ENCODE measurements around the gene NDUFS8. TPM values are rescaled to one million over a fixed set of nuclear protein-coding genes. Genes with fewer than 3 reads are reported as not detected.

The NDUFS8 gene
- total and polyA plus RNA-seq, 2 of the 13 experiments (the other 11 are each of a cell fraction or from before 2014, with no cell fraction given), result 96.7 to 158 TPM

DNA sequence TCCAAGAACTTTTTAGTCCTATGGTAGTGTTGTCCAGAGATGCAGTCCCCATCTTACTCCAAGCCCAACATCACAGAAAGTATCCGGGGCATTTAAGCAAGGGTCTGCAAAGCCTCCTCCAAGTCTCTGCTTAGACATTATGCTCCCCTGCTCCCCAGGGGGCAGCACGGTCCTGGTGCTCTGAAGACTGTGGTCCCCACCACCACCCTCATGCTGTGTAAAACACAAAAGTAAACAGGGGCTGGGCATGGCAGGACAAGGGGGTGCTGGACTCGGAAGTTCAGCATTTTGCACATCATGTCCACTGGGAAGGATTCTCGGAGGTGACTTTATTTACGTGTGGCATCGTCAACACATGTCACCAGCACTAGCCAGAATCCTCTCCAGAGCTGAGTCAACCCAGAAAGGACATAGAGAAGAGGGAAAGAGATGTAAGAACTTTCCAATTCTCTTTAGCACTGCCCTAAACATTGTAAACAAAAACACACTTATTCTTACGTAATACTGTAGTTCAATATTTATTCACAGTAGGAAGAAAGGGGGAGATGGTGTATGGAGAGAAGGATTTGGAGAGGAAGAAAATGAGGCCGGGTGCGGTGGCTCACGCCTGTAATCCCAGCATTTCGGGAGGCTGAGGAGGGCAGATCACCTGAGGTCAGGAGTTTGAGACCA lies 46.0 kb downstream of the NDUFS8 start (continued):
- TF ChIP-seq, protein P1, sequence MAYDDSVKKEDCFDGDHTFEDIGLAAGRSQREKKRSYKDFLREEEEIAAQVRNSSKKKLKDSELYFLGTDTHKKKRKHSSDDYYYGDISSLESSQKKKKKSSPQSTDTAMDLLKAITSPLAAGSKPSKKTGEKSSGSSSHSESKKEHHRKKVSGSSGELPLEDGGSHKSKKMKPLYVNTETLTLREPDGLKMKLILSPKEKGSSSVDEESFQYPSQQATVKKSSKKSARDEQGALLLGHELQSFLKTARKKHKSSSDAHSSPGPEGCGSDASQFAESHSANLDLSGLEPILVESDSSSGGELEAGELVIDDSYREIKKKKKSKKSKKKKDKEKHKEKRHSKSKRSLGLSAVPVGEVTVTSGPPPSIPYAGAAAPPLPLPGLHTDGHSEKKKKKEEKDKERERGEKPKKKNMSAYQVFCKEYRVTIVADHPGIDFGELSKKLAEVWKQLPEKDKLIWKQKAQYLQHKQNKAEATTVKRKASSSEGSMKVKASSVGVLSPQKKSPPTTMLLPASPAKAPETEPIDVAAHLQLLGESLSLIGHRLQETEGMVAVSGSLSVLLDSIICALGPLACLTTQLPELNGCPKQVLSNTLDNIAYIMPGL (CRISPR knock-in tag; IDR thresholded peaks at IDR 0.05; ENCODE audit: borderline replicate concordance in 1 of 2, low read depth in 1 of 2), result 0 out of 4 replicates have a peak, but pooled peaks of 1 of the 2 experiments have one; percentile 22
- TF ChIP-seq FOXP1 (IDR thresholded peaks at IDR 0.05) (no peak), FOXP1 (CRISPR knock-in tag; IDR thresholded peaks at IDR 0.05) (peak; percentile 69), ZNF552 (CRISPR knock-in tag; IDR thresholded peaks at IDR 0.05; ENCODE audit: borderline replicate concordance) (no peak), XRCC5 (optimal IDR thresholded peaks at IDR 0.05; ENCODE audit: low read length) (peak; percentile 16), PATZ1 (CRISPR knock-in tag; IDR thresholded peaks at IDR 0.05) (peak; percentile 38; the same call in 1 of the 2 replicates), STAG1 (CRISPR knock-in tag; IDR thresholded peaks at IDR 0.05) (peak; percentile 80), ZKSCAN8 (CRISPR knock-in tag; IDR thresholded peaks at IDR 0.05; ENCODE audit: borderline replicate concordance) (no peak), SALL1 (CRISPR knock-in tag; IDR thresholded peaks at IDR 0.05) (peak; percentile 46; the same call in 1 of the 2 replicates), TAF1 (CRISPR knock-in tag; IDR thresholded peaks at IDR 0.05) (no peak), HNF1B (CRISPR knock-in tag; IDR thresholded peaks at IDR 0.05) (0 out of 2 replicates have a peak, but pooled peaks have one; percentile 22), PHF5A (CRISPR knock-in tag; IDR thresholded peaks at IDR 0.05; ENCODE audit: low read depth, unreplicated experiment) (no peak), ZNF501 (CRISPR knock-in tag; IDR thresholded peaks at IDR 0.05) (0 out of 2 replicates have a peak, but pooled peaks have one; percentile 52), ZNF878 (CRISPR knock-in tag; IDR thresholded peaks at IDR 0.05) (0 out of 2 replicates have a peak, but pooled peaks have one; percentile 28), U2AF1 (optimal IDR thresholded peaks at IDR 0.05; ENCODE audit: low read depth, low read length) (no peak), MED1 (CRISPR knock-in tag; IDR thresholded peaks at IDR 0.05) (peak; percentile 32; the same call in 1 of the 2 replicates), KLF16 (CRISPR knock-in tag; IDR thresholded peaks at IDR 0.05) (peak in 1 of 2 experiments; percentile 41; a peak in 1 of 4 replicates), ZNF589 (CRISPR knock-in tag; conservative IDR thresholded peaks at IDR 0.05) (no peak), NONO (IDR thresholded peaks at IDR 0.05) (no peak), NONO (CRISPR knock-in tag; conservative IDR thresholded peaks at IDR 0.05) (0 out of 2 replicates have a peak, but pooled peaks have one; percentile 30)
- TF ChIP-seq, protein P2, sequence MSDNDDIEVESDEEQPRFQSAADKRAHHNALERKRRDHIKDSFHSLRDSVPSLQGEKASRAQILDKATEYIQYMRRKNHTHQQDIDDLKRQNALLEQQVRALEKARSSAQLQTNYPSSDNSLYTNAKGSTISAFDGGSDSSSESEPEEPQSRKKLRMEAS (IDR thresholded peaks at IDR 0.05), result peak; percentile 38; the same call in 1 of the 2 replicates
